GM19463 (cell line): ENCODE results near the gene CT47C1.

Source experiments
- ATAC-seq: cut with Tn5 transposase; IDR thresholded peaks from one replicate; pipeline ENCODE4 v1.9.1; 2021; ENCODE audit warnings: mild to moderate bottlenecking, moderate library complexity; ENCODE audit not compliant: unreplicated experiment

CT47C1 gene

DNA sequence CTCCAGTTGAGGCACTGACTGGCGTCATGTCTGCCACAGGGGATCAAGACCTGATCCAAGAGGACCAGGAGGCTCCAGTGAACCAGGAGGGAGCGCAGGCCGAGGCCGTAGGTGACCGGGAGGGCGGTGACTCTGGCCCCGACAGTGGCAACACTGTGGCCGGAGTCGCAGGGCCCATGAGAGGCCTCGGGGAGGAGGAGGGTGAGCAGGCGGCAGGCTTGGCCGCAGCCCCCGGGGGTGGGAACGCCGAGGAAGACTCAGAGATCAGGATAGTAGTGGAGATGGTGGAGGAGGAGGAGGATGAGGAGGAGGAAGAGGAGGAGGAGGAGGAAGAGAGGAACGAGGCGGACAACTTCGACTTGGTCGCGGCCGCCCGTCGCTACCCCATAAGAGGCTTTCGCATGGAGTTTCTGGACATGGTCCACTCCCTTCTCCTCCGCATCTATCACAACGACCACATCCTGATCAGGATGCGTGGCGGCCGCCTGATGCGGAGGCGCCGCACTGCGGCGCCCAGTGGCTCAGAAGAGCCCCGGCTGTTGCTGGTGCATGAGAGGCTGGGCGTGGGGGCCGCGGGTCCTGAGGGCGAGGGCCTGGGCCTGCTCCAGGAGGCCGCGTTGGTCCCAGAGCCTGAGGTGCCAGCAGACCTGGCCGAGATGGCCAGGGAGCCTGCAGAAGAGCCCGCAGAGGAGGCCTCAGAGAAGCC lies 560 bp downstream of the CT47C1 start:
- ATAC-seq = no peak

- no peak for ATAC-seq
Observed at GRCh38 chrX:119073911-119074310, 1.1 kb downstream of the CT47C1 start.

DNA sequence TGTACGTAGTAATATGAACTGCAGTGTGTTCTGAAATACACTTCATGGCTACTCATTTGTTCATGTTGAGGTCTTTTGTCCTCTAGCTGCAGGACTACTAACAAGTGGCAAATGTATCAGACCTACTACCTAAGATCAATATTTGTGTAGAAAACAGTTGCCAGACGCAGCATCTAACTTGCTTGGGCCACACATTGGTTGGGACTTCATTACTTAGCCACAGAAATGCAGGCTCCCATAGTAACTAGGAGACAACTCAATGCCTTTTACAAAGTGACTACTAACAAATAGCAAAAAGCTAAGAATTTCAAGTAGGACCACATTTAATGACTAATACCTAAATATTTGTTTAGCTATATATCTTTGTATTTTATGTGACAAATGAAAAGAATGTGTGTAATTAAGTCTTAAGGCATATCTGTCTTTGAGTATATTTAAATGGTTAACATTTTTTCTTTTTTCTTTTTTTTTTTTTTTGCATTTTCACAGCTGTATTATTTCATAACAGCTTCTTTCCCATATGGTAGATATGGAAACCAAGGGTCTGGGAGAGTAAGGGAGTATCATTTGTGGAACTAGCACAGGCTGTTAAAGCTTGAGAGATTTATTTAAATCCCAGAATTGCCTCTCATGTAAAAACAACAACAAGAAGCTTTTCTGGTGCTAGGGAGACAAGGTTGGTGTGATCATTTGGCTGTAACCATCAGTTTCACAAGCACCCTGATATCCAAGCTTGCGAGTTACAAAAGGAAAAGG lies 2.7 kb downstream of the CT47C1 start:
- no peak for ATAC-seq

DNA sequence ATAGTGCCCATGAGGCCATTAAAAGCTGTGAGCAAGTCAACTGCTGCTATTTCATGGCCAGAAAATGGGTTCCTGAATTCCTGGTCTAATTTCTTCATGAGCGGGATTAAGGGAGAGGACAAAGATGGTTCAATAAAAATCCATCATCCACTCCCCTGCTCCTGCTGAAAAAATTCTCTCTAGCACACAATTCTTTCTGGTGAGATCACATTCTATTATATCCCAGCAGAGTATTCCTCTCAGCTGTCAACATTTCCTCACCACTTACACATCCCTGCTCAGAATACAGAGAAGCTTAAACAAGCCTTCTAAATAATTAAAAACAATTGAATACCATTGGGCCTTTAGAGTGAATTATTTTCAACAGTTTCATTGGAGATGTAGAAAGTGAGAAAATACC lies 9.5 kb downstream of the CT47C1 start:
- ATAC-seq = no peak

DNA sequence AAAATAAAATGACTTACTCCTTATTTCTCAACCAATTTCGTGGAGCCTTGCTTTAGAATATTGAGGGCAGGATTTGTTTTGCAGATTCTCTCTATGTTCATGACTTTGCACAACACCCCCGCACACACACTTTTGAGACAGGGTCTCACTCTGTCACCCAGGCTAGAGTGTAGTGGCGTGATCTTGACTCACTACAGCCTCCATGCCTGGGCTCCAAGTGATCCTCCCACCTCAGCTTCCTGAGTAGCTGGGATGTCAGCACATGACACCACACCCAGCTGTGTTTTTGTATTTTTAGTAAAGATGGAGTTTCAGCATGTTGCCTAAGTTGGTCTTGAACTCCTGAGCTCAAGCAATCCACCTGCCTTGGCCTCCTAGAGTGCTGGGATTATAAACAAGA lies 12.0 kb downstream of the CT47C1 start:
- no peak for ATAC-seq

DNA sequence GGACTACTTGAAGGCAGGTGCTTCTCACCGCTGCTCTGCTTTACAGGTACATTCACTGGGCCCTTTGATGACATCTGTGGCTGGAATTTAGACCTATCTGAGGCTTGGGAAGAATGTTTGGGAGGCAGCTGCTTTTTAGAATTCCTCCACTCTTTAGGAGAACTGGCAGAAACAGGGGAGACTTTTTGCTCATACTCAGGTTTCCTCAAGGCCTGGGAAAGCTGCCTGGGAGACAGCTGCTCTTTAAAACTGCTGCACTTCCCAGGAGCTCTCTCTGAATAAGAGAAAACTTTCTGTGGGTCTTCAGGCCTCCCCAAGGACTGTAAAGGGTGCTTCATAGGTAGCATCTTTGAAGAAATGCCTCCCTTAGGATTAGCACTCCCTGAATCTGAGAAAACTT lies 14.3 kb downstream of the CT47C1 start:
- ATAC-seq = no peak

GRCh38 chrX:119089619-119090018 lies 16.8 kb downstream of the CT47C1 start:
- no peak for ATAC-seq

DNA sequence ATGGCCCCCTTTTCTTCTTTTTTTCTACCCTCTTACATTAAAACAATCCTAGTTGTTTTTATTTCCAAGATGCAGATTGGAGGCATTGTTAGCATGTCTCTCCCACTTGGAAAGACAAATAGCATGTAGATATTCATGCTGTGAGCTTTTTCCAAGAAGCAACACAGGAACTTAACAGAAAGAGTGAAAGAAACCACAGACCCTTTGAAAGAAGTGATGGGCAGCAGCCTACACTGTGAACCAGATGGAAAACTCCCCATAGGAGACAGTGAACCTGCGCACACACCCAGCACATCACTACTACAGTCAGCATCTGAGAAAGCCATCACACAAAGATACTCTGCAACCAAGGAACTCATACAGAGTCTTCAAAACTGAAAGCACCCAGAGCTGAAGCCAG lies 17.8 kb downstream of the CT47C1 start:
- no peak for ATAC-seq

DNA sequence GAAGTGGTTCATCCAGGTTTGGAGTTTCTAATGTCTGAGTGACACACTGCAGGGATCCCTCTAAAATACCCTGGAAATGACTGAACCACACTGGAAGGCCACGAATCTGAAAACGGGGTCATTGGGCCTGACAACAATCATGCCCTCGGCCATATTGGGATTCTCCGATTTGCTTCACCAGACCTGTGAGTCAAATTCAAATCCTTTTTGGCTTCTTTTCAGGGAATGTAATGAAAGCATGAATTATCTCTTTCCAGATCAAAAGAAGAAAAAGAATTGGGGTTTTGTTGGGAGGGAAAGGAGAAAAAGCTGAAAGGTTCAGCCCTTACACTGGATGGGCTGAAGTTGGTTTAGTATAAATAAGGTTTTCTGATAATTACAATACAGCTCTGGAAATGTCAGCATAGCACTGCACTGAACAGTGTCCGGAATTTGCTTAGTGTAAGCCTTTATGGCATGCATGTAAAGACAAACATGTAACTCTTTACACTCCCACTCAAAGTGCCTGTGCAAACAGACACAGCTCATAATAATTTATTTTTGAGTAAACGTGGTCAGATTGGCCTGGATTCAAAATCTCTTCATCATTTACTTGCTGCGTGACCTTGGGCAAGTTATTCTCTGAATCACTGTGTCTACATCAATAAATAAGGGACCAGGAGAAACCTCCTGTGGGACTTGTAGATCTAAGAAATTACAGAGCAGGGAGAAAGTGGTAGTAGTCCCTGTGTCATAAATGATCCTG lies 21.4 kb downstream of the CT47C1 start:
- ATAC-seq = no peak

DNA sequence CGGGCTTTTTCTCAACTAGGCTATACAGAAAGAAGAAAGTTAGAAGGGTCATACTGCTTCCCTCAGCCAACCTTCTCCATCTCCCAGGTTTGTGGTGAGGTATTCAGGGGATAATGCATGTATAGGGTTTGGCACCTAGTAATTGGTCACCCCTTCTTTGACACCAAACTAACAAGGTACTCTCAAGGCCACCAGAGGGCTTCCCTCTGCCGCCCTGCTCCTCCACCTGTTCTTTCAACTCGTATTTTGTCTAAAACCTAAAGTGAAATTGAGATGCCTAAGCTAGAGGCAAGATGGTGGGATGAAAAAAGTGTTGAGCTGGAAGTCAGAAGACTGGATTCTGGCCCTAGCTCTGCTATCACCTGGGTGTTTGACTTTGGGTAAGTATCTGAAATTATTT lies 22.0 kb downstream of the CT47C1 start:
- ATAC-seq = no peak

GRCh38 chrX:119095936-119096335 lies 23.1 kb downstream of the CT47C1 start:
- ATAC-seq = no peak

- no peak for ATAC-seq
Observed at GRCh38 chrX:119101168-119101567, 28.4 kb downstream of the CT47C1 start.

DNA sequence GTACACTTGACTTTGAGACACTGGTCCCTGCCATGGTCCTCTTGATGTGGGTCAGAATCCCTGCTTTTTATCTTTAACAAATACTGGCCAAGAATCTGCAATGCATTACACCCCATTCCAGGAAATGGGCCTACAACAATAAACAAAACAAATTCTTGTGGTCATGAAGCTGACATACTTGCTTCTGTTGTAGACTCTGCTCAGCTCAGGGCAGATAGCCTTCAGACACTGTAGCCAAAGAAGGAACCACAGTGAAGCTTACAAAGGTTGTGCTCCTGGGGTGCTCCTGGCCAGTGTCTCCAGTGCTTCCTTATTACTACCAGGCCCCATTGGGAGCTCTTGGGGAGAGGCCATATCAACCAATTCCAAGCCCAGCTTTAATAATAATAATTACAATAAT lies 33.0 kb downstream of the CT47C1 start:
- ATAC-seq = no peak

DNA sequence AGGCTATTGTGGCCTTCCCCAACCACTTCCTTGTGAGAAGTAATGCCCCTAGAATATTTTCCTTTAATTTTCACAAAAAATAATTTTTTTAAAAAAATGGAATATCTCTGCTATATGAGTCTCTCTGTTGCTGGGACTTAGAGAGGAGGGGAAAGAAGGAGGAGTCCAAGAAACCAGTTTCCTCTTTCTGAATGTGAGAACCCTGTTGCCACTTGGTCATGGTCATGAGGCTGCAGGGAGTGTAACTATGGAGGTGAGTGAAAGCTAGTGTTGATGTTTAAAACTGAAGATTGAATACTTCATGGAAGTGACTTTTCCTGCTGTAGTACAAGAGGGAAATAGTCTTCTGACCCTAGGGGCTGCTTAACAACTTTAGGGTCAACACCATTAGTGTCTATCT lies 34.4 kb downstream of the CT47C1 start:
- no peak for ATAC-seq

DNA sequence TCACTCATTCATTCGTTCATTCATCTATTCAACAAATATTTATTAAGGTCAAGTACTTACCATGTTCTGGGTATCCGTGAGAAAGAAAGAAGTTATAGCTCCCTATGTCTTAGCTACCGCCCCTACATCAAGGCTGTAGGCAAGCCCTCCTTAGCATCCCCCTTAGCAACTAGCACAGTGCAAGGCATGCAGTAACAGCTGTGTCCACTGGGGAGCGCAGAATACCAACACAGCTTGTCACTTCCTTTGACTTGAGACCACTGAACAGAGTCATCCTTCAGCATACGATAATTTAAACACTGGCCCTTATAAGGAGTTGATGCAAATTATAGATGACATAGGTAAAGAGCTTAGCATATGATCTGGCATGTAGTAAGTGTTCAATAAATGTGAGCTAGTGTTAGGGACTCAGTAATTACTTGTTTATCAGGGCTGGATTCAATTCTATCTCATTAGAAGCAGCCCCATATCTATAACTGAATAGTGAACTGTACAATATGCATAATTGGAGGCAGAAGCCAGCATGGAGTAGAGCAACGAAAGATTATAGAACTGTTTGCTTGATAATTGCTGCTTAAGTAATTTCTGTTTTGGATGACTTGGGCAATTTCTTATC lies 46.1 kb downstream of the CT47C1 start:
- ATAC-seq = peak; percentile 99

GRCh38 chrX:119121341-119121740 lies 48.5 kb downstream of the CT47C1 start:
- ATAC-seq = no peak
